GM12878 (cell line): Measurements from ENCODE around the gene CSK. TPM values are rescaled to one million over a fixed set of nuclear protein-coding genes. Genes with fewer than 3 reads are reported as not detected.

ENCODE experiments used
- ASH2L ChIP-seq: fragments of 300-600, 200-600 bp; sonication (generic); IDR thresholded peaks from 2 replicates; pipeline ENCODE4 v1.6.1; 2017; ENCODE audit warnings: low read depth, mild to moderate bottlenecking, borderline replicate concordance
- CBFB ChIP-seq: IDR thresholded peaks from 2 replicates; pipeline ENCODE4 v1.6.1; 2016; ENCODE audit warnings: antibody characterized with exemption, low read depth
- CEBPB ChIP-seq, 2 experiments: fragments of 150-350 bp in 1 of 2; IDR thresholded peaks; 2 replicates each; pipeline ENCODE4 v1.6.1; 2012 to 2014; ENCODE audit warnings: low read depth in 2 of 2, low read length in 2 of 2, borderline replicate concordance in 1 of 2, inconsistent platforms in 1 of 2
- CHD1 ChIP-seq: IDR thresholded peaks from 2 replicates; pipeline ENCODE4 v1.6.1; 2012; ENCODE audit warnings: low read depth, low read length, improper control_type of control experiment
- CTCF ChIP-seq, 3 experiments: IDR thresholded peaks in 2 of 3; conservative IDR thresholded peaks in 1 of 3; 2 replicates each; pipeline ENCODE4 v1.5.1; 2011; ENCODE audit warnings: low read depth in 3 of 3, low read length in 3 of 3, mild to moderate bottlenecking in 3 of 3, control low read depth in 2 of 3, moderate library complexity in 2 of 3, inconsistent platforms in 1 of 3, mixed read lengths in 1 of 3; ENCODE audit not compliant: control insufficient read depth in 2 of 3, insufficient read depth in 1 of 3; ENCODE audit errors: extremely low read depth in 1 of 3
- KAT2A ChIP-seq: conservative IDR thresholded peaks from 2 replicates; pipeline ENCODE4 v1.6.1; 2011; ENCODE audit warnings: low read depth, low read length; ENCODE audit not compliant: control insufficient read depth
- MEF2B ChIP-seq: fragments of 450-650 bp; IDR thresholded peaks from 2 replicates; pipeline ENCODE4 v1.6.1; 2018; ENCODE audit warnings: mild to moderate bottlenecking, moderate library complexity; ENCODE audit not compliant: partially characterized antibody, poor library complexity, severe bottlenecking
- MYB ChIP-seq: fragments of 150-350 bp; IDR thresholded peaks from 2 replicates; pipeline ENCODE4 v1.6.1; 2014; ENCODE audit warnings: mild to moderate bottlenecking, low read depth, low read length, borderline replicate concordance
- NFYA ChIP-seq: IDR thresholded peaks from 2 replicates; pipeline ENCODE4 v1.6.1; 2011; ENCODE audit warnings: low read depth, mild to moderate bottlenecking, low read length, improper control_type of control experiment, borderline replicate concordance
- NKRF ChIP-seq: fragments of 450-650 bp; conservative IDR thresholded peaks from 2 replicates; pipeline ENCODE4 v1.6.1; 2017; ENCODE audit warnings: mild to moderate bottlenecking, moderate library complexity
- SIX5 ChIP-seq: IDR thresholded peaks from 2 replicates; pipeline ENCODE4 v1.6.1; 2011; ENCODE audit warnings: mild to moderate bottlenecking, low read depth, low read length, moderate library complexity; ENCODE audit not compliant: severe bottlenecking
- SP1 ChIP-seq: IDR thresholded peaks from one replicate; pipeline ENCODE4 v1.6.1; 2011; ENCODE audit warnings: low read depth, low read length
- STAT3 ChIP-seq: IDR thresholded peaks from 2 replicates; pipeline ENCODE4 v1.6.1; 2011; ENCODE audit warnings: low read depth, low read length, improper control_type of control experiment
- TARDBP ChIP-seq: IDR thresholded peaks from 2 replicates; pipeline ENCODE4 v1.6.1; 2016; ENCODE audit warnings: borderline replicate concordance
- ZBTB33 ChIP-seq: fragments of 450-650 bp; IDR thresholded peaks from 2 replicates; pipeline ENCODE4 v1.6.1; 2017; ENCODE audit warnings: mild to moderate bottlenecking
- polyA plus RNA-seq, 11 experiments: library from polyadenylated mRNA; depleted of rRNA in 4 of 11; unstranded in 6 of 11; stranded (reverse) in 5 of 11; fragments of >200 nt; fragmentation: Nextera tagmentation in 4 of 11; fragmentation: Illumina TruSeq in 1 of 11; extraction: Ambion mirVana in 4 of 11; extraction: Trizol in 1 of 11; gene quantifications; 1 replicate in 1 of 11; 2 replicates in 10 of 11; pipeline versions ENCODE4 v1.2.1 to v1.2.3, GENCODE V29; 2011 to 2016; ENCODE audit warnings: inconsistent platforms in 2 of 11, missing spikeins in 2 of 11, low read depth in 1 of 11
- total RNA-seq, 4 experiments: library from RNA; depleted of rRNA in 3 of 4; stranded (reverse); fragments of >200 nt in 3 of 4; fragmentation: Illumina TruSeq in 1 of 4; extraction: Trizol in 1 of 4; gene quantifications; 2 replicates each; pipeline versions ENCODE4 v1.2.1 to v1.2.3, GENCODE V29; 2013 to 2021
- TF ChIP-seq, protein P1 (sequence below): IDR thresholded peaks from 2 replicates; pipeline ENCODE4 v1.6.1; 2012; ENCODE audit warnings: low read depth, low read length, improper control_type of control experiment
- TF ChIP-seq, protein P2 (sequence below): IDR thresholded peaks from 2 replicates; pipeline ENCODE4 v1.6.1; 2012; ENCODE audit warnings: improper control_type of control experiment, low read depth, low read length; ENCODE audit not compliant: insufficient replicate concordance

Gene CSK
- total and polyA plus RNA-seq, 10 of the 15 experiments (the other 5 are each of a cell fraction or from before 2014, with no cell fraction given): 3.4 to 327 (median 75.8) TPM

- TF ChIP-seq NKRF: no peak
- TF ChIP-seq SP1: no peak
- TF ChIP-seq ZBTB33: no peak
- TF ChIP-seq, protein P1, sequence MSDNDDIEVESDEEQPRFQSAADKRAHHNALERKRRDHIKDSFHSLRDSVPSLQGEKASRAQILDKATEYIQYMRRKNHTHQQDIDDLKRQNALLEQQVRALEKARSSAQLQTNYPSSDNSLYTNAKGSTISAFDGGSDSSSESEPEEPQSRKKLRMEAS: 0 out of 2 replicates have a peak, but pooled peaks have one; percentile 6
- no peak for TF ChIP-seq STAT3
- TF ChIP-seq SIX5: no peak
- TF ChIP-seq CEBPB (IDR thresholded peaks at IDR 0.05; ENCODE audit: borderline replicate concordance in 1 of 2, low read depth in 2 of 2, low read length in 2 of 2): no peak
- no peak for TF ChIP-seq CHD1
- peak; percentile 9 for TF ChIP-seq MEF2B
- TF ChIP-seq TARDBP: no peak
- peak in 1 of 3 experiments; percentile 20; a peak in 1 of 6 replicates for TF ChIP-seq CTCF (IDR thresholded peaks at IDR 0.05 in 2 of 3, conservative IDR thresholded peaks at IDR 0.05 in 1 of 3; ENCODE audit: control insufficient read depth in 2 of 3, extremely low read depth in 1 of 3, insufficient read depth in 1 of 3, low read depth in 3 of 3, low read length in 3 of 3)
- TF ChIP-seq, protein P2, sequence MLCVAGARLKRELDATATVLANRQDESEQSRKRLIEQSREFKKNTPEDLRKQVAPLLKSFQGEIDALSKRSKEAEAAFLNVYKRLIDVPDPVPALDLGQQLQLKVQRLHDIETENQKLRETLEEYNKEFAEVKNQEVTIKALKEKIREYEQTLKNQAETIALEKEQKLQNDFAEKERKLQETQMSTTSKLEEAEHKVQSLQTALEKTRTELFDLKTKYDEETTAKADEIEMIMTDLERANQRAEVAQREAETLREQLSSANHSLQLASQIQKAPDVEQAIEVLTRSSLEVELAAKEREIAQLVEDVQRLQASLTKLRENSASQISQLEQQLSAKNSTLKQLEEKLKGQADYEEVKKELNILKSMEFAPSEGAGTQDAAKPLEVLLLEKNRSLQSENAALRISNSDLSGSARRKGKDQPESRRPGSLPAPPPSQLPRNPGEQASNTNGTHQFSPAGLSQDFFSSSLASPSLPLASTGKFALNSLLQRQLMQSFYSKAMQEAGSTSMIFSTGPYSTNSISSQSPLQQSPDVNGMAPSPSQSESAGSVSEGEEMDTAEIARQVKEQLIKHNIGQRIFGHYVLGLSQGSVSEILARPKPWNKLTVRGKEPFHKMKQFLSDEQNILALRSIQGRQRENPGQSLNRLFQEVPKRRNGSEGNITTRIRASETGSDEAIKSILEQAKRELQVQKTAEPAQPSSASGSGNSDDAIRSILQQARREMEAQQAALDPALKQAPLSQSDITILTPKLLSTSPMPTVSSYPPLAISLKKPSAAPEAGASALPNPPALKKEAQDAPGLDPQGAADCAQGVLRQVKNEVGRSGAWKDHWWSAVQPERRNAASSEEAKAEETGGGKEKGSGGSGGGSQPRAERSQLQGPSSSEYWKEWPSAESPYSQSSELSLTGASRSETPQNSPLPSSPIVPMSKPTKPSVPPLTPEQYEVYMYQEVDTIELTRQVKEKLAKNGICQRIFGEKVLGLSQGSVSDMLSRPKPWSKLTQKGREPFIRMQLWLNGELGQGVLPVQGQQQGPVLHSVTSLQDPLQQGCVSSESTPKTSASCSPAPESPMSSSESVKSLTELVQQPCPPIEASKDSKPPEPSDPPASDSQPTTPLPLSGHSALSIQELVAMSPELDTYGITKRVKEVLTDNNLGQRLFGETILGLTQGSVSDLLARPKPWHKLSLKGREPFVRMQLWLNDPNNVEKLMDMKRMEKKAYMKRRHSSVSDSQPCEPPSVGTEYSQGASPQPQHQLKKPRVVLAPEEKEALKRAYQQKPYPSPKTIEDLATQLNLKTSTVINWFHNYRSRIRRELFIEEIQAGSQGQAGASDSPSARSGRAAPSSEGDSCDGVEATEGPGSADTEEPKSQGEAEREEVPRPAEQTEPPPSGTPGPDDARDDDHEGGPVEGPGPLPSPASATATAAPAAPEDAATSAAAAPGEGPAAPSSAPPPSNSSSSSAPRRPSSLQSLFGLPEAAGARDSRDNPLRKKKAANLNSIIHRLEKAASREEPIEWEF: no peak
- no peak for TF ChIP-seq CBFB
- TF ChIP-seq KAT2A: no peak
- no peak for TF ChIP-seq NFYA
- no peak for TF ChIP-seq ASH2L
- no peak for TF ChIP-seq MYB
Observed at GRCh38 chr15:74784426-74785193, 2.7 kb downstream of the CSK start (continued).
